Measurements from ENCODE around the gene HOXC11.

HOXC11 gene

DNA sequence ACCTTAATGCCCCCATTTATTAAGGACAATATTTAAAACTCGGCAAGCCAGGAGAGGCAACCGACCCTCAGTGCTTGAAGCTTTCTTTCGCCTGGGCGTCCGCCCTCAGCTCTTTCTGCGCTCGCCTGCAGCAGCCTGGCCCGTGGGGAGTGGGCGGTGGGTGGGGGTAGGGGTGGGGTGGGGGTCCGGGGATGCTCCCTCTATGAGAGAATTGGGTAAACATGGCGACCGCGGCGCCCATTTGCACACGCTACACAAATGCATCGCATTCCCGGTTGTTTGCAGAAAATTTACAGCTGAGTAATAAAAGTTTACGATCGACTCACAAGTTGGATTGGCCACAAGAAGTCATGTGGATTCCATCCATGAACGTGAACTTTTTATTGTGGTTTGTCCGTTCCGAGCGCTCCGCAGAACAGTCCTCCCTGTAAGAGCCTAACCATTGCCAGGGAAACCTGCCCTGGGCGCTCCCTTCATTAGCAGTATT is 43.6 kb downstream of the HOXC11 start:
- H3K36me3 ChIP-seq: no peaks in the 10 kb centered on the region
- peaks cover 2 to 13% of the 10 kb centered on the region in 2 experiments for H3K4me1 ChIP-seq (ENCODE audit: control insufficient read depth in 1 of 2, insufficient read depth in 1 of 2, low read depth in 1 of 2, low read length in 1 of 2)
- H3K27ac ChIP-seq: no peak overlapping the region
- no peak overlapping the region for H3K4me3 ChIP-seq (ENCODE audit: low read depth in 1 of 2, low read length in 1 of 2)
- peaks cover 100% of the 10 kb centered on the region for H3K27me3 ChIP-seq
- TF ChIP-seq, protein P1, sequence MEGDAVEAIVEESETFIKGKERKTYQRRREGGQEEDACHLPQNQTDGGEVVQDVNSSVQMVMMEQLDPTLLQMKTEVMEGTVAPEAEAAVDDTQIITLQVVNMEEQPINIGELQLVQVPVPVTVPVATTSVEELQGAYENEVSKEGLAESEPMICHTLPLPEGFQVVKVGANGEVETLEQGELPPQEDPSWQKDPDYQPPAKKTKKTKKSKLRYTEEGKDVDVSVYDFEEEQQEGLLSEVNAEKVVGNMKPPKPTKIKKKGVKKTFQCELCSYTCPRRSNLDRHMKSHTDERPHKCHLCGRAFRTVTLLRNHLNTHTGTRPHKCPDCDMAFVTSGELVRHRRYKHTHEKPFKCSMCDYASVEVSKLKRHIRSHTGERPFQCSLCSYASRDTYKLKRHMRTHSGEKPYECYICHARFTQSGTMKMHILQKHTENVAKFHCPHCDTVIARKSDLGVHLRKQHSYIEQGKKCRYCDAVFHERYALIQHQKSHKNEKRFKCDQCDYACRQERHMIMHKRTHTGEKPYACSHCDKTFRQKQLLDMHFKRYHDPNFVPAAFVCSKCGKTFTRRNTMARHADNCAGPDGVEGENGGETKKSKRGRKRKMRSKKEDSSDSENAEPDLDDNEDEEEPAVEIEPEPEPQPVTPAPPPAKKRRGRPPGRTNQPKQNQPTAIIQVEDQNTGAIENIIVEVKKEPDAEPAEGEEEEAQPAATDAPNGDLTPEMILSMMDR (IDR thresholded peaks at IDR 0.05): no peak
- no peaks in the 10 kb centered on the region for H3K9me3 ChIP-seq

DNA sequence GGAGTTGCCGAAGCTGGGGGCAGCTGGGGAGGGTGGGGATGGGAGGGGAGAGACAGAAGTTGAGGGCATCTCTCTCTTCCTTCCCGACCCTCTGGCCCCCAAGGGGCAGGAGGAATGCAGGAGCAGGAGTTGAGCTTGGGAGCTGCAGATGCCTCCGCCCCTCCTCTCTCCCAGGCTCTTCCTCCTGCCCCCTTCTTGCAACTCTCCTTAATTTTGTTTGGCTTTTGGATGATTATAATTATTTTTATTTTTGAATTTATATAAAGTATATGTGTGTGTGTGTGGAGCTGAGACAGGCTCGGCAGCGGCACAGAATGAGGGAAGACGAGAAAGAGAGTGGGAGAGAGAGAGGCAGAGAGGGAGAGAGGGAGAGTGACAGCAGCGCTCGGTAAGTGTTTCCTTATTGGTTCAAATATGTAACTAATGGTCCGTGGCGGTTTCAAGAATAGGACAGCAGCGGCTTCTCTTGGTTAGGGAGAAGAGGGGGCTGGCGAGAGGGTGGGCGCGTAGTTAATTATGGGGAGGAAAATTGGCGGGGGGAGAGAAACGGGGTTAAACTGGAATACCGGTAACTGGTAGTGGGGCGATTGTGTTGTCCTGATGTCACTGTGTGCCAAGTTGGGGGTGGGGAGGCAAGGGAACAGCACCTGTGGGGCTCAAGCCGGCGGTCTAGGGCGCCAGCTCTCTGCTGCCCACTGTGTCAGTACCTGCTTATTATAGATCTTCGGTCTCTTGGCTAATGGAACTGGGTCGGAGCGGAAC is 44.3 kb downstream of the HOXC11 start:
- H3K36me3 ChIP-seq: no peaks in the 10 kb centered on the region
- H3K27me3 ChIP-seq: peaks cover 100% of the 10 kb centered on the region
- H3K9me3 ChIP-seq: no peaks in the 10 kb centered on the region
- TF ChIP-seq, protein P1 (IDR thresholded peaks at IDR 0.05): no peak
- H3K4me3 ChIP-seq (ENCODE audit: low read depth in 1 of 2, low read length in 1 of 2): peak overlapping the region in 1 of 2 experiments; percentile 13
- no peak overlapping the region for H3K27ac ChIP-seq
- peaks cover 2 to 13% of the 10 kb centered on the region in 2 experiments for H3K4me1 ChIP-seq (ENCODE audit: control insufficient read depth in 1 of 2, insufficient read depth in 1 of 2, low read depth in 1 of 2, low read length in 1 of 2)

DNA sequence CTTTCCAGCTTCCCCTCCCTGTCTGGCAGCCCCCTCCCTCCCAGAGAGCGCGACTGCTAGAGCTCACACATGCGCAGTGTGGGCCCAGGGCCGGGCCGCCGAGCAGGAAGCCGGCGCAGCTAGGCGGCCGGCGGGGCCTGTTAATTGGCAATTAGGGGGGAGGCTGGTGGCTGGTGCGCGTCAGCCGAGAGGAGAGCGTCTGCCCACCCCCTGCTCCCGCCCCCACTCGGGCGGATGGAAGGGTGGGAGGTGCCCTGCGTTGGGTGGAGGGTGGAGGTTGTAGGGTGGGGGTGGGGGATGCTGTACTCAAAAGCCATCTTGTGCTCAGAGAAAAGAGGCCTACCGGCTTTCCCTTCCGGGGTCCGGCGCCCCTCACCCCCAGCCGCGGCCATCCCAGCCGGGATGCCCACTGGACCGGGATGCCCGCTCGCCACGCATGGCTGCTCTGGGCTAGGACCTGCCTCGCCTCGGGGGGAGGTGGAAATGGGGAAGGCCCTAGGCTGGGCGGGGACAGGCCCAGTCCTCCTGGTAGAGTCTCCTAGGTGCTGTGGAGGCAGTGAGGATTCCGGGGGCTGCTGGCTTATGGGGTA is 45.0 kb downstream of the HOXC11 start:
- Histone ChIP-seq H3K36me3 (no peaks in the 10 kb centered on the region), H3K4me3 (ENCODE audit: low read depth in 1 of 2, low read length in 1 of 2) (peak overlapping the region in 1 of 2 experiments; percentile 13), H3K27me3 (peaks cover 100% of the 10 kb centered on the region), H3K27ac (no peak overlapping the region), H3K4me1 (ENCODE audit: control insufficient read depth in 1 of 2, insufficient read depth in 1 of 2, low read depth in 1 of 2, low read length in 1 of 2) (peaks cover 2 to 13% of the 10 kb centered on the region in 2 experiments), H3K9me3 (no peaks in the 10 kb centered on the region)
- TF ChIP-seq, protein P1 (IDR thresholded peaks at IDR 0.05): no peak

DNA sequence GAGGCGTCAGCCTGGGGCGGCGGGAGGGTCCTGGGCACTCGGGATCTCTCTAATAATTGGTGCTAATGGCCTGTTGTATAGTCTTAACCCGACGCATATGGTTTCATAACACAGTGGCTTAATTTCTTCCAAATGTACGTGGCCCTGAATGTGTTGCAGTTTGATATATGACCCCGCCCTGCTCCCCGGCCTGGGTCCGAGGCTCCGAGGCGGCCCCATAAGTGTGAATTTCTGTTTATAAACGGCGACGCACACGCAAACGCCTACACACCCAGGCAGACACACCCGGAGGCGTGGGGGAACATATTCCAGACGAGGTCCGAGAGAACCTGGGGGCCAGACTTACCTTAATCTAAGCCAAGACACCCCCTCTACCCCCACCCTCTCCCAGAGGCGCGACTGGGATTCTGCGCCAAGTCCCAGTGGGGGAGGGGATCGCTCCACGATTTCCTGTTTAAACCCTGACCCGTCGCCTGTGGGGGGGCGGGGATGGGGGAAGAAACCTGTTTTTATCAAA is 45.6 kb downstream of the HOXC11 start:
- H3K27me3 ChIP-seq: peaks cover 100% of the 10 kb centered on the region
- TF ChIP-seq, protein P1 (IDR thresholded peaks at IDR 0.05): no peak
- peak overlapping the region in 1 of 2 experiments; percentile 13 for H3K4me3 ChIP-seq (ENCODE audit: low read depth in 1 of 2, low read length in 1 of 2)
- no peaks in the 10 kb centered on the region for H3K36me3 ChIP-seq
- peaks cover 2 to 13% of the 10 kb centered on the region in 2 experiments for H3K4me1 ChIP-seq (ENCODE audit: control insufficient read depth in 1 of 2, insufficient read depth in 1 of 2, low read depth in 1 of 2, low read length in 1 of 2)
- no peak overlapping the region for H3K27ac ChIP-seq
- no peaks in the 10 kb centered on the region for H3K9me3 ChIP-seq

DNA sequence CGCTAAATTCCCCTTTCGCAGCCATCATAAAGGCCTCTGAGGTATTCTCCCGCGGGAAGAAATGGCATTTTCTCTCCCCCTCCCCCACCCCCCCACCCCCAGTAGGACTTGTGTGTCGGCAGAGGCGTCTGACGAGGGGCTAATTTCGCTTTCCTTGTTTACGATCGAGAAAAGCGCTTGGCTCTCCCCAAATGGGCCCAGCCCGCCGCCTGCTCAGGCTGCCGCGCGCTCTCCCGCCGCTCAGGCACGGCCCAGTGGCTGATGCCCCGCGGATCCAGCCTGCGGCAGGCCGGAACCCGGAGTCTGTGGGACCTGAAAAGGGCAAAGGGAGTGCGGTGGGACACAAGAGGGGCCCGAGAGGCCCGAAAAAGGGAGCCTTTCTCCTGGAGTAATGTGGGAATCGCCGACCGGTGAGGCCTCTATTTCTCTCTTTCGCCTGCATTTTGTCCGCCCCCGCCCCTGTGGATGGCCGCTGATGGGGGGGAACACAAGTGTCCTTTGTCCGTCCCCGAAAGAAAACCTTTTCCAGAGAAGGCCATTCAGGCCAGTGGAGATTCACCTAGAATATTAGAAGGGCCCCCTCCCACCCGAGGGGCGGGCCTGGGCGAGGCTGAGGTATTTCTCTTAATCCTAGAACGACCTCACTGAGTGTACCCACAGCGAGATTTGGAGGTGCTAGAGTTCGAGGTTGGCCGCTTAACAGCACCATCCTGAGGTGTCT is 46.3 kb downstream of the HOXC11 start:
- Histone ChIP-seq H3K27me3 (peaks cover 100% of the 10 kb centered on the region), H3K4me3 (ENCODE audit: low read depth in 1 of 2, low read length in 1 of 2) (no peak overlapping the region), H3K9me3 (no peaks in the 10 kb centered on the region), H3K36me3 (no peaks in the 10 kb centered on the region), H3K27ac (no peak overlapping the region), H3K4me1 (ENCODE audit: control insufficient read depth in 1 of 2, insufficient read depth in 1 of 2, low read depth in 1 of 2, low read length in 1 of 2) (peaks cover 2 to 12% of the 10 kb centered on the region in 2 experiments)
- TF ChIP-seq, protein P1 (IDR thresholded peaks at IDR 0.05): no peak
